Lower leg skin (tissue), 3 donors: ENCODE data around the gene BCO1.

ENCODE experiments used
- CTCF ChIP-seq, 3 donors: fragments of 450-650 bp; IDR thresholded peaks; one replicate each; pipeline ENCODE4 v1.5.1; 2016; ENCODE audit warnings: antibody characterized with exemption in 3 of 3, mild to moderate bottlenecking in 3 of 3, moderate library complexity in 2 of 3
- POLR2A ChIP-seq, 2 donors: fragments of 450-650 bp; IDR thresholded peaks; one replicate each; pipeline ENCODE4 v1.6.1; 2016 to 2017; ENCODE audit warnings: antibody characterized with exemption in 2 of 2, mild to moderate bottlenecking in 1 of 2, moderate library complexity in 1 of 2

- no peak for TF ChIP-seq CTCF (IDR thresholded peaks at IDR 0.05)
- no peak for TF ChIP-seq POLR2A (IDR thresholded peaks at IDR 0.05)
These were observed 5.5 kb downstream of the BCO1 start for GRCh38 chr16:81243942-81244341.
